ENCODE measurements around the gene VANGL2.

DNA sequence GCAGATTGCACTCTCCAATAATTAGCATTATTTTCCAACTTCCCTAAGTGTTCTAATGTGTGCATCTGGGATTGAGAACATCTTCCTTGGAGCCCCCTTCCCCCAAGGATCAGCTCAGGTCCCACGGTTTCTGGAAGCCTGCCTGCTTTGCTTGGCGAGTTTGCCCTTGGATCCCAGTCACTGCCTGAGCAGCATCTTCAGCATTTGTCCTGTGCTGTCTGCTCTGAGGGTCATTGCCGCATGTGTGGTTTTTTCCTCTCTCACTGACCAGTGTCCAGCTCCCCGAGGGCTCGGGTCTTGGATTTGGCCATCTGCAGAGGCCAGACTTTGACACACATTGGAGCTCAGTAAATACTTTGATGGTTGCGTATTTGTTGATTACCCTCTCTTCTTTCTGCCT, 18.1 kb downstream of the VANGL2 start:
- TF ChIP-seq CTCF (IDR thresholded peaks at IDR 0.05) (no peak), POLR2A (IDR thresholded peaks at IDR 0.05) (no peak)
